C4-2B (cell line): Measurements from ENCODE around the gene CNTN5.

Source experiments
- H3K27ac ChIP-seq: fragments of 450-650 bp; 2 replicates; pipeline ENCODE4 v1.5.1; 2017
- ZFX ChIP-seq: fragments of 450-650 bp; IDR thresholded peaks from 2 replicates; pipeline ENCODE4 v1.6.1; 2017
- TF ChIP-seq, protein P1 (sequence below): fragments of 450-650 bp; conservative IDR thresholded peaks from 2 replicates; pipeline ENCODE4 v1.5.1; 2017; ENCODE audit warnings: mild to moderate bottlenecking

Gene CNTN5

DNA sequence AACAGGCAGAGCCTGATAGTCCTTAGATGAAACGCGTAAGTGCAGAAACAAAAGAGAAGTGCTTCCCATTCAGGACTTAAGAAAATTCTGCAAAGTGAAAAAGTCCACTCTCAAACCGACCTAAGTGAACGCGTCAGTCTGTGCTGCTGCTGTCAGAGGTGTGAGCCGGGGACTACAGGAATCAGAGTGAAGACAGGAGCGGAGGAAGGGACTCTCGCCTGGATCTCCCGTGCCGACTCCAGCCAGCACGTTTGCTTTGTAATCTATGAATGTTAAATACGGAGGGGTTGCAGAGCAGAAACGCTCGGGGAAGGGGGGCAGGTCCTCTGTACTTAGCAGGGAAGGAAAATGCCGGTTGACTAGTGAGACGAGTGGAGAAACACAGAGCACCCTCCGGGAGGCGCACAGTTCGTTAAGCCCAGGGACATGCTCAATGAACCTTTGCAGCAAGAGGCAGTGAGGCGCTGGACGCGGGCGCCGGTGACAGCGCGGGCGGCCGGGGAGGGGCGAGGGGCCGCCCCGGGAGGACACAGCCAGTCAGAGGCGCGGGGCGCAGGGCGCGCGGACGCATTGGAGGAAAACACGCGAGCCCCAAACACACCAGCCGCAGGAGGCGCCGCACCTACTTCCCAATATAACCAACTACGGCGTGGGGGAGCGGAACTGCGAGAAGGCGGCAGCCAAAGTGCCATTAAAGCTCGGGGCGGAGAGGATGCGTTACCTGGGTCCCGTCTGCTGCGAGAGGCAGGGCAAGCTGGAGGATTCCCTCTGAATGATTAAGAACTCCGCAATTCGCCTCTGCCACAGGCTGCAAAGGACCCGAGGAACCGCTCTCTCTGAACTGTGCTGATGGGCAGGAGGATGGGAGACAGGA, at the start of gene CNTN5:
Gene CNTN5 (plus strand): TSS at position 598 of the 874 bp plus-strand sequence.
- TF ChIP-seq, protein P1, sequence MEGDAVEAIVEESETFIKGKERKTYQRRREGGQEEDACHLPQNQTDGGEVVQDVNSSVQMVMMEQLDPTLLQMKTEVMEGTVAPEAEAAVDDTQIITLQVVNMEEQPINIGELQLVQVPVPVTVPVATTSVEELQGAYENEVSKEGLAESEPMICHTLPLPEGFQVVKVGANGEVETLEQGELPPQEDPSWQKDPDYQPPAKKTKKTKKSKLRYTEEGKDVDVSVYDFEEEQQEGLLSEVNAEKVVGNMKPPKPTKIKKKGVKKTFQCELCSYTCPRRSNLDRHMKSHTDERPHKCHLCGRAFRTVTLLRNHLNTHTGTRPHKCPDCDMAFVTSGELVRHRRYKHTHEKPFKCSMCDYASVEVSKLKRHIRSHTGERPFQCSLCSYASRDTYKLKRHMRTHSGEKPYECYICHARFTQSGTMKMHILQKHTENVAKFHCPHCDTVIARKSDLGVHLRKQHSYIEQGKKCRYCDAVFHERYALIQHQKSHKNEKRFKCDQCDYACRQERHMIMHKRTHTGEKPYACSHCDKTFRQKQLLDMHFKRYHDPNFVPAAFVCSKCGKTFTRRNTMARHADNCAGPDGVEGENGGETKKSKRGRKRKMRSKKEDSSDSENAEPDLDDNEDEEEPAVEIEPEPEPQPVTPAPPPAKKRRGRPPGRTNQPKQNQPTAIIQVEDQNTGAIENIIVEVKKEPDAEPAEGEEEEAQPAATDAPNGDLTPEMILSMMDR, result peak; percentile 53
- TF ChIP-seq ZFX, result no peak
- peak within 1 kb of the TSS; percentile 24; the same call in 1 of the 2 replicates for H3K27ac ChIP-seq

DNA sequence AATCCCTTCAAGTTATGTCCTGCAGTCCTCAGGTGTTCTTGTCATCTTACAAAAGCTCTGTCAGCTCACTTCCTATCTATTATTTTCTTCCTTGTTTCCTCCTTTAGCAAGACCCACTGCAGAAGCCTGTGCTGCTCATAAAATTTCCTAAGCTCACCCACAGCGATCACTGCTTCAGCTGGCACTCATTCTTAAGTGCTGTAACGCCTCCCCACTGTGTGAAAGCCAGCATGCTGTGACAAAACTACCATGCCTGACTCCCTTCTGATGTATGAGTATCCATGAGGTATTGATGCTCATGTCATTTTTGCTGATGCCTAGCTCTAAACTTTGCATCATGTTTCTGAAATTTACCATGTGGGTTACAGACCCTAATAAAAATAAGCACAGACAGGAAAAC, 41.5 kb upstream of the CNTN5 start:
- H3K27ac ChIP-seq, result no peak overlapping the region
- no peak for TF ChIP-seq ZFX
- TF ChIP-seq, protein P1, result no peak

DNA sequence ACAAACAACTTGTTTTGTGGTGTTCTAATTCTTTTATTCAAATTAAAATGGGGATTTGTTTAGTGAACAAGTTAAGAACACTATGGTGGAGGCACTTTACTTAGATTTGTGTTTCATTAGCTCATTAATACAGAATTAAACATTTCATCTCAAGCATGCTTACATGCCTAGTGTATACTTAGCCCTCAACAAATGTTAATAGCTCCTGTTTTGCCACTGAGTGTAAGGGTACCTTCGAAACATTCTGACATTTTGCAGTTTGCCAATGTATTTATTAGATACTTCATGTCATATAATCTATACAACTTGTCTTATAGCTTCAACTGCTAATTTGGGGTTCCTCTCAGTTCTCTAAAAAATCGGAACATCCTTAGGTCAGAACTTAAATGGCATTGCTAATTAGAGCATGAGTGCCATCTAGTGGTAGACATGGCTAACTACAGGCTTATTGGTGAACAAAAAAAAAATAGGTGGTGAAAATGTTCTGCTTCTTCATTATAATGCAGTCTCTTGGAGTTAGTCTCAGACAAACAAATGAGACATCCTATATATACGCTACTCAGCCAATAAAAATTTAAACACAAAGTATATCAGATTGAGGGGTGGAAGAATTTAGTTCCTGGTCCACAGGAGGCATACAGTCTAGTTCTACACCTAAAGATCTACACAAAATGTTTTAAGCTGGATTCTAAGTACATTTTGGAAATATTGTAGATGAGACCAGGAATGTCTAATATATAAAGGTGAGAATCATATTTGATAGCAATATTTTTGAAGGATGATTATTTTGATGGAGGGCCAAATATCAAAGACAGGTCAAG, 4.9 kb upstream of the CNTN5 start:
- no peak overlapping the region for H3K27ac ChIP-seq
- TF ChIP-seq, protein P1, result peak; percentile 92
- TF ChIP-seq ZFX, result no peak

DNA sequence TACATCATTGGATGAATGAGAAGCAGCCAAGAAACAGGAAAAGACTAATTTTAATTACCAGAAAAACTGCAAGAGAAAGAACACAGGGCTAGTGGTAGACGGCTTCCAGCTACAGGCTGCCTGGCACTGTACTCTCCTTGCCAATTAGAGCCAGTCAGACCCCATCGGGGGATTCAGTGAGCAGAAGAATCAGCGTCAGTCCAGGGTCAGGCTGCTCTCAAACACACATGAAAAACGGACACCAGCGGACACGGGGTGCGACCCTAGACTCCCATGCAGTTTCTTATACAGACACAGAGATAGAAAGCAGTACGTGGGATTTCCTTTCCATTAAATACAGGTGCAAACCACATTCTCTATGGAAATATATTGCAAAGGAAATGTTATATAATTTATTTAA, 1.1 kb upstream of the CNTN5 start:
- TF ChIP-seq, protein P1, result no peak
- TF ChIP-seq ZFX, result no peak
- H3K27ac ChIP-seq, result no peak overlapping the region

DNA sequence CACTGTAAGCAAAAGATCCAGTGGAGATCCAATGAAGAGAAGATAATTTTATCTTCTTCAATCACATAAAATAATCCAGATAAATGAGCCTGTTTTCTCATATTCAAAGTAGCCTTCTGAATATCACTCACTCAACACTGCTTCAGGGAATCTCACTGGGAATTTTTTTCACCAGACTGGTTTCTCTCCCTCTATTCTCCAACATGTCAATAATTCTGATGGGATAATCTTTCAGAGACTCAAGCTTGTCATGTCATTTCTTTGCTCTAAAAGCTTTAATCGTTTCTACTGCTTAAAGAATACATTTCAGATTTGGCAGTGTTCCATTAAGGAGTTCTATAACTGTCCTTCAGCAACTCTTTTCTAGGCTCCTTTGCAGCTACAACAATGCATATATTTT, 16.3 kb downstream of the CNTN5 start:
- TF ChIP-seq ZFX, result no peak
- TF ChIP-seq, protein P1, result no peak
- no peak overlapping the region for H3K27ac ChIP-seq

DNA sequence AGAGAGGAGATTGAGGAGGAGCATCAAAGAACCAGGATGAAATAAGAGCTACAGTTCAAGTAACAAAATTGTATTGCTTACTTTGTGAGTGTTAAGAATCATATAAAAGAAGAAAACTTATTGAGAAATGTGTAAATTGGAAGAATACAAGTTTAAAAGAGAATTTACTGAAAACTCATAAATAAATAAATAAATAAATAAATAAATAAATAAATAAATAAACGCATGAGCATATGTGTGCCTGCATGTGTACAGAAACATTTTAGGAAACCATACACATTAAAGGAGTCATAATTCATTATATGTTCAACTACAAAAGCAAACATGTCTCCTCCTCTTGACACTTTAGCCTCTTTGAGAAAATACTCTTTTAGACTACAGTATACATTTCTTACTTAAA, 42.6 kb downstream of the CNTN5 start:
- H3K27ac ChIP-seq, result no peak overlapping the region
- no peak for TF ChIP-seq ZFX
- TF ChIP-seq, protein P1, result no peak

DNA sequence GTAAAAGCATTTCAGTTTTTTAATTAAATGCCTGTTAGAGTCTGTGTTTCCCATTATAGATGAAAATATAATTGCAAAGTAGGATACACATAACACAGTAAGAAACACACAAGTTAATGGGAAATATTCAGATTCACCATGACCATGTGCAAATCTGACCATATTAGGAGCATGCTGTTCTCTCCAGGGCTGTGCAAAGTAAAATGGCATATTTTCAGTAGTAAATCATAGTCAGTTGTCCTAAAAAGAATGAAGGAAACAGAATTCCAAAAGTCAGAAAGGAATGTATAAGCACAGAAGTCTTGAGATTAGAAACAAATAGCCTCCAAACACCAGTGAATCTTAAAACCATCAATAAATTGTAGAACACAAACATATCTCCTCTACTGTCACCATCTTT, 44.4 kb downstream of the CNTN5 start:
- no peak overlapping the region for H3K27ac ChIP-seq
- TF ChIP-seq, protein P1, result no peak
- TF ChIP-seq ZFX, result no peak
